ENCODE data around the gene COL6A1.

DNA sequence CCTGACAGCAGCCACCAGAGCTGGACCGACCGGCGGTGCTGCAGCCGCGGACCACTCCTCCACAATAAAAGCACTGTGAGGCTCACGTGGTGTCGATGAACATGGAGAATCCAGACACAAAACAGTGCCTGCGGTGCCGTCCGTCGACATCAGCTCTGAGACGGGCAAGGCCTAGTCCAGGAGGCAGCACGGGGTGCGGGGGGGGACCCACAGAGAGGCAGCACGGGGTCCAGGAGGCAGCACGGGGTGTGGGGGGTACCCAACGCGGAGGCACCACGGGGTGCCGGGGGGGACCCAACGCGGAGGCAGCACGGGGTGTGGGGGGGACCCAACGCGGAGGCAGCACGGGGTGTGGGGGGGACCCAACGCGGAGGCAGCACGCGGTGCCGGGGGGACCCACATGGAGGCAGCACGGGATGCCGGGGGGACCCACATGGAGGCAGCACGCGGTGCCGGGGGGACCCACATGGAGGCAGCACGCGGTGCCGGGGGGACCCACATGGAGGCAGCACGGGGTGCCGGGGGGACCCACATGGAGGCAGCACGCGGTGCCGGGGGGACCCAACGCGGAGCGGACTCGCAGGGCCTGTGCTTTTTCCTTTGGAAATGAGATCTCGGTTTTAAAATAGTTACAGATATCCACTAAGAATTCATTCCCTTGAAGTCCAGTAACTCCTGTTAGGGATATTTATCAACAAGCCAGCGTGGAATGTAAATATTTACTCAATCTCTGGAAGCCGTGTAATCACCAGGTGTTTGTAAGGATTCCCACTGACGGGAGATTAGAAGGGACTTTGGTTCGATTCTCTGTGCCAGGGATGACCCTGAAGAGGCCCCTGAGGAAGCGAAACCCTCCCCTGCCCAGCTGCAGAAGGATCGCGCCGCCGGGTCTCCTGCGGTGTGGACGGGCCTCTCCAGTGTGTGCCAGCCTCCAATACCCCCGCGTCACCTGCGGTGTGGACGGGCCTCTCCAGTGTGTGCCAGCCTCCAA is 52.1 kb downstream of the COL6A1 start:
- TF ChIP-seq YY1 (IDR thresholded peaks at IDR 0.05; ENCODE audit: insufficient read depth, insufficient read length) (no peak), SUZ12 (IDR thresholded peaks at IDR 0.05; ENCODE audit: extremely low read depth, insufficient read depth, insufficient read length) (no peak)
